Measurements from ENCODE around the gene RAB13. TPM values are rescaled to one million over a fixed set of nuclear protein-coding genes. Genes with fewer than 3 reads are reported as not detected.

The RAB13 gene
- total and polyA plus RNA-seq, 2 of the 4 experiments (the other 2 are of a cell fraction): 42.3 to 249 TPM

GRCh38 chr1:153976819-153977249 is 9.3 kb downstream of the RAB13 start:
- H3K4me1 ChIP-seq (ENCODE audit: control insufficient read depth, insufficient read depth, low read length): no peaks in the 10 kb centered on the region; the same call in 1 of the 2 replicates
- H4K8ac ChIP-seq (ENCODE audit: low read depth in 2 of 2, low read length in 2 of 2): peak overlapping the region; percentile 51 to 81
- H2BK15ac ChIP-seq (ENCODE audit: low read depth, low read length): no peak overlapping the region
- 20% methylated on average over 1 of the region's 16 CpGs; no CpG with 5 or more reads in 1 of the 2 experiments for WGBS, 2 experiments (ENCODE audit: extremely low coverage in 2 of 2, insufficient read length in 1 of 2)
- H3K27ac ChIP-seq (ENCODE audit: insufficient read depth, low read length): peak overlapping the region; percentile 60
- peak overlapping the region; percentile 62 for H4K5ac ChIP-seq (ENCODE audit: low read depth, low read length)
- H2BK5ac ChIP-seq (ENCODE audit: low read depth, low read length, poor library complexity, severe bottlenecking): peak overlapping the region; percentile 61
- peak overlapping the region; percentile 95 for H3K4ac ChIP-seq (ENCODE audit: low read depth, low read length)
- peak overlapping the region; percentile 76 for H4K91ac ChIP-seq (ENCODE audit: insufficient read depth, low read depth, low read length)
- H4K20me1 ChIP-seq (ENCODE audit: insufficient read depth, low read length): no peaks in the 10 kb centered on the region
- peak overlapping the region; percentile 92 for H3K4me2 ChIP-seq (ENCODE audit: low read depth, low read length)
- peak overlapping the region; percentile 45 for H3K56ac ChIP-seq (ENCODE audit: extremely low read depth, insufficient read depth, low read length)
- peak overlapping the region; percentile 91 for H3K23ac ChIP-seq (ENCODE audit: low read depth, low read length)
- H3K79me1 ChIP-seq (ENCODE audit: low read depth in 1 of 2, low read length in 2 of 2): peaks cover 17 to 41% of the 10 kb centered on the region in 2 experiments
- peak overlapping the region; percentile 67 for H2AK5ac ChIP-seq (ENCODE audit: low read depth, low read length)
- H2AK9ac ChIP-seq (replicated peaks; ENCODE audit: low read depth, low read length, poor library complexity): peak overlapping the region; percentile 96
- peaks cover 16% of the 10 kb centered on the region for H3K9me1 ChIP-seq (ENCODE audit: insufficient read depth, low read length)
- H3K27me3 ChIP-seq (ENCODE audit: control insufficient read depth, insufficient read depth, low read length): no peaks in the 10 kb centered on the region
- ATAC-seq (ENCODE audit: low read depth) (peak; percentile 5), DNase-seq (no peak)
- no peaks in the 10 kb centered on the region for H3K9me3 ChIP-seq (ENCODE audit: control insufficient read depth, insufficient read depth, low read length)
- in situ Hi-C loops (cut with MboI; ENCODE audit: low sequenced_read_pairs): loop anchor here (10.0 kb wide), 1 partner anchor 302 kb away; the partner anchor contains the start of genes ILF2 and NPR1
- H3K9ac ChIP-seq (ENCODE audit: low read depth, low read length): peak overlapping the region; percentile 87
- peak overlapping the region; percentile 65 for H3K4me3 ChIP-seq (ENCODE audit: insufficient read depth, low read depth, low read length)
- peak overlapping the region; percentile 98 for H3K14ac ChIP-seq (replicated peaks; ENCODE audit: low read depth, low read length)
- TF ChIP-seq MAFK (IDR thresholded peaks at IDR 0.05; ENCODE audit: low read depth, low read length) (no peak), SMC3 (IDR thresholded peaks at IDR 0.05; ENCODE audit: low read depth, low read length) (no peak), RCOR1 (IDR thresholded peaks at IDR 0.05; ENCODE audit: insufficient replicate concordance, low read length) (no peak), FOS (IDR thresholded peaks at IDR 0.05; ENCODE audit: low read depth, low read length) (no peak), USF2 (IDR thresholded peaks at IDR 0.05; ENCODE audit: low read depth, low read length) (no peak), MXI1 (IDR thresholded peaks at IDR 0.05; ENCODE audit: borderline replicate concordance, low read depth, low read length) (no peak; the same call in 1 of the 2 replicates), CHD1 (IDR thresholded peaks at IDR 0.05; ENCODE audit: low read depth, low read length) (no peak), CEBPB (IDR thresholded peaks at IDR 0.05; ENCODE audit: low read depth, low read length) (no peak), POLR2A (IDR thresholded peaks at IDR 0.05; ENCODE audit: low read depth, low read length) (no peak)
- BruUV-seq (replicated peaks): no TSS peak
- dilution Hi-C loops (cut with HindIII; ENCODE audit: low sequenced_read_pairs, unreplicated experiment): no loop called here
- ChIA-PET CTCF (no interaction called here), POLR2A (ENCODE audit: unreplicated experiment) (interaction anchor here (0.9 to 1.0 kb wide), 2 partner anchors 9 to 13 kb away, joined by 3 read pairs; partner anchors contain the start of genes CREB3L4 and SLC39A1)
- intact Hi-C loops (cut with micrococcal nuclease): no loop called here
- 0 out of 2 replicates have a peak overlapping the region, but pooled peaks have one; percentile 18 for H3K18ac ChIP-seq (ENCODE audit: low read depth, low read length)
- no peak overlapping the region for H2BK20ac ChIP-seq (ENCODE audit: low read depth, low read length)
- peaks cover 29% of the 10 kb centered on the region for H3K36me3 ChIP-seq (ENCODE audit: control insufficient read depth, insufficient read depth, low read length)
- peak overlapping the region; percentile 96 for H2AFZ ChIP-seq (replicated peaks; ENCODE audit: low read length, poor library complexity)
- peak overlapping the region; percentile 9; the same call in 1 of the 2 replicates for H2BK120ac ChIP-seq (ENCODE audit: low read depth, low read length)
